GM12865 (cell line): ENCODE measurements around the gene PHLDB2.

Source experiments
- DNase-seq: peaks from one replicate; pipeline ENCODE4 v3.0.0; 2010; ENCODE audit warnings: low read depth
- H3K4me3 ChIP-seq: 2 replicates; pipeline ENCODE4 v1.5.1; 2011; ENCODE audit warnings: mild to moderate bottlenecking, low read depth, low read length, control low read depth
- TF ChIP-seq, protein P1 (sequence below): IDR thresholded peaks from 2 replicates; pipeline ENCODE4 v1.5.1; 2011; ENCODE audit warnings: low read length, control low read depth, low read depth, inconsistent platforms; ENCODE audit not compliant: insufficient read depth; ENCODE audit errors: missing control alignments

Gene PHLDB2

DNA sequence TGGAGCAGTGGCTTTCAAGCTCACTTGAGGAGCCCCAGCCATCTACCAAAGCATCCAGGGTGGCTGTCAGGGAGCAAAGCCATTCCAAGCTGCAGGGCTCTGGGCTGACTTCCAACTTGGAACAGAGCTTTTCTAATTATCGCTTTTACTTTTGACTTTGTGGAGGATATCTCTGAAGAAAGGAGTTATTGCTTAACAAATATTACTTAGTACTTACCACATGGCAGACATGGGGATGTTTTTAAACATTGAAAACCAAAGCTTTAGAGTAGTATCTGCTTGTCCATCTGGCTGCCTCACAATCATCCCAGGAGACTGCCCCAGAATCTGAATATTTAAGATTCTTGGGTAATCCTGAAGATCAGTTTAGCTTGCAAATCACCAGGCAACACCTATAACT, 148.6 kb downstream of the PHLDB2 start:
- DNase-seq: no peak
- TF ChIP-seq, protein P1, sequence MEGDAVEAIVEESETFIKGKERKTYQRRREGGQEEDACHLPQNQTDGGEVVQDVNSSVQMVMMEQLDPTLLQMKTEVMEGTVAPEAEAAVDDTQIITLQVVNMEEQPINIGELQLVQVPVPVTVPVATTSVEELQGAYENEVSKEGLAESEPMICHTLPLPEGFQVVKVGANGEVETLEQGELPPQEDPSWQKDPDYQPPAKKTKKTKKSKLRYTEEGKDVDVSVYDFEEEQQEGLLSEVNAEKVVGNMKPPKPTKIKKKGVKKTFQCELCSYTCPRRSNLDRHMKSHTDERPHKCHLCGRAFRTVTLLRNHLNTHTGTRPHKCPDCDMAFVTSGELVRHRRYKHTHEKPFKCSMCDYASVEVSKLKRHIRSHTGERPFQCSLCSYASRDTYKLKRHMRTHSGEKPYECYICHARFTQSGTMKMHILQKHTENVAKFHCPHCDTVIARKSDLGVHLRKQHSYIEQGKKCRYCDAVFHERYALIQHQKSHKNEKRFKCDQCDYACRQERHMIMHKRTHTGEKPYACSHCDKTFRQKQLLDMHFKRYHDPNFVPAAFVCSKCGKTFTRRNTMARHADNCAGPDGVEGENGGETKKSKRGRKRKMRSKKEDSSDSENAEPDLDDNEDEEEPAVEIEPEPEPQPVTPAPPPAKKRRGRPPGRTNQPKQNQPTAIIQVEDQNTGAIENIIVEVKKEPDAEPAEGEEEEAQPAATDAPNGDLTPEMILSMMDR: no peak
- H3K4me3 ChIP-seq: no peak overlapping the region

GRCh38 chr3:112009670-112010069, 150.6 kb downstream of the PHLDB2 start:
- no peak for DNase-seq
- TF ChIP-seq, protein P1: no peak
- no peak overlapping the region for H3K4me3 ChIP-seq

DNA sequence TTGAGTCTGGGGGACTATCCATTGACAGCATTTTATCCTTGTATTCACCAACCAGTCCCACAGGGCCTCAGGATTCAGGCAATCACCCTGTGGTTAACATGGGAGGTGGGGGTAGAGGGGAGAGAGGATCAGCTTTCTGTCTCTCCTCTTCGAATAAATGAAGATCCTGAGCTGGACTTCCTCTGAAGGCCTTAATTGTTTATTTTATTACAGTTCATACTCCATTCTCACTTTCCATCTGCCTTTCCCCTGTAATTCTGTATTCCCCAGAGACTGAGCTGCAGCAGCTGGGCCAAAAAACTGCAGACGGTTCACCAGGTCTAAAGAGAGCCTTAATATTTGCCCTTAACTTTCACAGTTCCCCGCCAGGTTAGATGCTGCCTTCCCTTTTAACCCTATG, 151.6 kb downstream of the PHLDB2 start:
- no peak for DNase-seq
- H3K4me3 ChIP-seq: no peak overlapping the region
- TF ChIP-seq, protein P1: no peak

DNA sequence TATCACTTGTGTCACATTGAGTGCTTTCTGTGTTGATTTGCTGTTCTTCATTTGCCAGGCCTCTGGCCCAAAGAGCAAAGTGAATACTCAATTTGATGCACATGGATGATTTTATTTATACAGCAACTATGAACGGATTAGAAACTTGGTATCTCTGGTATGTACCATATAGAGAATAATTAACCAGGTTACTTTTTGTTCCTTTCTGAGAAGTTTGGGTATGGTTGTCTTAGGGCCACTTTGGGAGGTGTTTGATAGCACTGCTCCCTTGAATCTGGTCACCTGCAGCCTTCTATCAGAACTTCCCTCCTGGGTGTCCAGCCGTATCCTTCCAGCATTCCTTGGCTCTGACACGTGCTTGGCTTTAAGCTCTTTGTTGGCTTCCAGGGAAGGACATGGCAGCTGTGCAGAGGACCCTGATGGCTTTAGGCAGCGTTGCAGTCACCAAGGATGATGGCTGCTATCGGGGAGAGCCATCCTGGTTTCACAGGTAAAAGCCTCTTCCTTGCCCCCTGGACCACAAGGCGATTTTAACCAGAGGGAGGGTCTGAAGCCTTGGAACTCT, 152.4 kb downstream of the PHLDB2 start:
- TF ChIP-seq, protein P1: no peak
- H3K4me3 ChIP-seq: no peak overlapping the region
- no peak for DNase-seq

DNA sequence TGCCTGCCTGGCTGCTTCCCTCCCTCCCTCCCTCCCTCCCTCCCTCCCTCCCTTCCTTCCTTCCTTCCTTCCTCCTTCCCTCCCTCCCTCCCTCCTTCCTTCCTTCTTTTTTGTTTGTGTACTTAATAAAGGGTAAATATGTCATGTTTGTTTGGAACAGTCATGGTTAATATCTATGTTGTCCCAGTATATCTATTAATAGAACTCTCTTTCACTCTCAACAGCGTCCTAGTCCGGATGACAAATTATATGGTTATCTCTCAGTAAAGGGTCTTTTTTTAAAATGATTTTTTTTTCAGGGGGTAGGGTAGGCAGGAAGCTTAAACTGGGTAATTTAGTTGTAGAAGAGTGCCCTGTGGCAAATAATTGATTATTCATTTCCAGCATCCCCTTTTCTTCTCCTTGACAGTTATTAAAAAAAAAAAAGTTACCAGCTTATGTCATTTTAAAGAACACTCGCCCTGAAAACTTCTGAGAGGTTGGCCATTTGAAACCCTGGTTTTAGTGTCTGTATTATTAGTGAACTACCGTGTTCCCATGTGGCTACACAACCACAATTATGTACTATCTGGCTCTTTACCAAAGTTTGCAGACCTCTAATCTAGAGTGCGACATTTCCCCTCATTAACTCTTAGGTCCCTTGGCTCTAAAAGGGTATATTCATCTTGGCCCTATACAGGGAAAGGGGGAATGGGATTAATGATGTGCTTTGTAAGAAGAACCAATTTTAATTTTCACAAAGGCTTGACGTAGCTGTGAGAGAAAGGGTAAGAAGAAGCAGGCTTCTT, 153.3 kb downstream of the PHLDB2 start:
- no peak for DNase-seq
- no peak overlapping the region for H3K4me3 ChIP-seq
- TF ChIP-seq, protein P1: no peak

GRCh38 chr3:112013058-112013783, 154.2 kb downstream of the PHLDB2 start:
- DNase-seq: peak; percentile 73
- no peak overlapping the region for H3K4me3 ChIP-seq

More at GRCh38 chr3:112013058-112013783, 154.2 kb downstream of the PHLDB2 start:
- TF ChIP-seq, protein P1: peak; percentile 64
